ENCODE results near the gene NTS.

NTS gene

GRCh38 chr12:85923767-85924331 is 49.8 kb downstream of the NTS start:
- no peak for DNase-seq

DNA sequence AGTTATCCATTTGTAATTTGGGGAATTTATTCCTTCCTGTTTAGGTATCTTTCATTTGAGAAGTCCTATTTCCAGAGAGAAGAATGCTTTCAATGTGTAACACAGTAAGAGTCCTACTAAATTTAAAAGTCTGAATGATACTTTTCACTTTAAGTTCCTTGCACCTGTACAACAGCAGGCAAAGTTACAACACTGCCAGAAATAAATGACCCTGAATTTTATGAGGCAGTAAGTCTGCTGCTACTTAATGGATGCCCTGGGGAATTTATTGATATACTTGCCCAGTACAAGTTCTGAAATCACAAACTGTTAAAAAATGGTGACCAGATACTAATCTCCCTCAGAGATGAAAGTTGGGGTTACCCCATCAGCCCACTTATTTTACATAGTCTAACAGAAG is 53.1 kb downstream of the NTS start:
- no peak for DNase-seq

All from right forelimb (tissue), 1 donor.